ENCODE measurements around the gene LYSET. TPM values are rescaled to one million over a fixed set of nuclear protein-coding genes. Genes with fewer than 3 reads are reported as not detected.

The LYSET gene
- total RNA-seq, 6 experiments from 2014 or later = 4.0 to 11.0 (median 7.7) TPM

DNA sequence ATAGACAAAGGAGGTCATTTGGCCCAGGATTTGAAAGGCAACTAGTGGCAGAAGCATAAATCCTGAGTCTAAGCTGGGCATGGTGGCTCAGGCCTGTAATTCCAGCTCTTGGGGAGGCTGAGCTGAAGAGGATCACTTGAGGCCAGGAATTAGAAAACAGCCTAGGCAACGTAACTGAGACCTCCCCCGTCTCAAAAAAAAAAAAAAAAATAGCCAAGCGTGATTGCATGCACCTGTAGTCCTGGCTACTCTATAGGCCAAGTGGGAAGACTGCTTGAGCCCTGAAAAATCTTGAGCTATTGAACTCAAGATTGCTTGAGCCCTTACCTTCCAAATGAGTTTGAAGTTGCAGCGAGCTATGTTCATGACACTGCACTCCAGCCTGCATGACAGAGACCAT lies 13.9 kb downstream of the LYSET start:
- no peaks in the 10 kb centered on the region for H3K9me3 ChIP-seq
- no peaks in the 10 kb centered on the region for H3K36me3 ChIP-seq
- DNase-seq = no peak
- intact Hi-C loops (cut with DNase I) = no loop called here
- 70% methylated on average over 3 of the region's 4 CpGs for WGBS (ENCODE audit: insufficient coverage, low coverage, low lambda C conversion rate, missing lambda C conversion rate)
- no peaks in the 10 kb centered on the region for H3K27me3 ChIP-seq
- no peaks in the 10 kb centered on the region for H3K4me1 ChIP-seq
- ATAC-seq = no peak
- TF ChIP-seq POLR2A (IDR thresholded peaks at IDR 0.05) = no peak
- TF ChIP-seq, protein P1, sequence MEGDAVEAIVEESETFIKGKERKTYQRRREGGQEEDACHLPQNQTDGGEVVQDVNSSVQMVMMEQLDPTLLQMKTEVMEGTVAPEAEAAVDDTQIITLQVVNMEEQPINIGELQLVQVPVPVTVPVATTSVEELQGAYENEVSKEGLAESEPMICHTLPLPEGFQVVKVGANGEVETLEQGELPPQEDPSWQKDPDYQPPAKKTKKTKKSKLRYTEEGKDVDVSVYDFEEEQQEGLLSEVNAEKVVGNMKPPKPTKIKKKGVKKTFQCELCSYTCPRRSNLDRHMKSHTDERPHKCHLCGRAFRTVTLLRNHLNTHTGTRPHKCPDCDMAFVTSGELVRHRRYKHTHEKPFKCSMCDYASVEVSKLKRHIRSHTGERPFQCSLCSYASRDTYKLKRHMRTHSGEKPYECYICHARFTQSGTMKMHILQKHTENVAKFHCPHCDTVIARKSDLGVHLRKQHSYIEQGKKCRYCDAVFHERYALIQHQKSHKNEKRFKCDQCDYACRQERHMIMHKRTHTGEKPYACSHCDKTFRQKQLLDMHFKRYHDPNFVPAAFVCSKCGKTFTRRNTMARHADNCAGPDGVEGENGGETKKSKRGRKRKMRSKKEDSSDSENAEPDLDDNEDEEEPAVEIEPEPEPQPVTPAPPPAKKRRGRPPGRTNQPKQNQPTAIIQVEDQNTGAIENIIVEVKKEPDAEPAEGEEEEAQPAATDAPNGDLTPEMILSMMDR (IDR thresholded peaks at IDR 0.05) = no peak
- H3K4me3 ChIP-seq = no peak overlapping the region
- no peak overlapping the region for H3K27ac ChIP-seq

GRCh38 chr14:93200553-93200952 lies 15.4 kb downstream of the LYSET start:
- DNase-seq (peak in 2 of 3 donors; percentile 42 to 74), ATAC-seq (peak; percentile 59 to 86 (median 75))
- H3K27me3 ChIP-seq = no peaks in the 10 kb centered on the region
- TF ChIP-seq POLR2A (IDR thresholded peaks at IDR 0.05) = no peak
- TF ChIP-seq, protein P1 (IDR thresholded peaks at IDR 0.05) = no peak
- intact Hi-C loops (cut with DNase I) = no loop called here
- H3K4me1 ChIP-seq = no peaks in the 10 kb centered on the region
- 40% methylated on average over 5 of the region's 5 CpGs for WGBS (ENCODE audit: insufficient coverage, low coverage, low lambda C conversion rate, missing lambda C conversion rate)
- H3K27ac ChIP-seq = no peak overlapping the region
- H3K36me3 ChIP-seq = no peaks in the 10 kb centered on the region
- H3K4me3 ChIP-seq = no peak overlapping the region
- no peaks in the 10 kb centered on the region for H3K9me3 ChIP-seq

DNA sequence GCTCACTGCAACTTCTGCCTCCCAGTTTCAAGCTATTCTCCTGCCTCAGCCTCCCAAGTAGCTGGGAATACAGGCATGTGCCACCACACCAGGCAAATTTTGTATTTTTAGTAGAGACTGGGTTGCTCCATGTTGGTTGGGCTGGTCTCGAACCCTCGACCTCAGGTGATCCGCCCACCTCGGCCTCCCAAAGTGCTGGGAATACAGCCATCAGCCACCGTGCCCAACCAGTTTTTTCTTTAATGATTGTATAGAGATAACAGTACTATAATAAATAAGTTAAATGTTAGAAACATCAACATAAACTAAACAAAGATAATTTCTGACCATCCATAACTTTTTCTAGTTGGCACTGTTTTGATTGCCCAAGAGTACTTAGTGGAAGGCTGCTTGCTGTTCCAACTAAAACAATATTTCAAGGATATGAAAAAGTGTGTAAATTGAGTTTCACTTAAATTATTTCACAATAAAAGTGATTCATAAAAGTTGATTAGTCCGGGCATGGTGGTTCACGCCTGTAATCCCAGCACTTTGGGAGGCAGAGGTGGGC lies 16.1 kb downstream of the LYSET start:
- no peak for DNase-seq
- no peak overlapping the region for H3K27ac ChIP-seq
- WGBS (ENCODE audit: insufficient coverage, low coverage, low lambda C conversion rate, missing lambda C conversion rate) = 88% methylated on average over 7 of the region's 7 CpGs
- no peaks in the 10 kb centered on the region for H3K27me3 ChIP-seq
- TF ChIP-seq POLR2A (IDR thresholded peaks at IDR 0.05) = no peak
- TF ChIP-seq, protein P1 (IDR thresholded peaks at IDR 0.05) = no peak
- no peaks in the 10 kb centered on the region for H3K9me3 ChIP-seq
- intact Hi-C loops (cut with DNase I) = no loop called here
- H3K36me3 ChIP-seq = no peaks in the 10 kb centered on the region
- no peak overlapping the region for H3K4me3 ChIP-seq
- H3K4me1 ChIP-seq = peaks cover 0 to 5% (median 0%) of the 10 kb centered on the region in 4 donors
- ATAC-seq = no peak

- H3K36me3 ChIP-seq = peaks cover 0 to 16% (median 2%) of the 10 kb centered on the region in 4 donors
- peaks cover 0 to 18% (median 0%) of the 10 kb centered on the region in 4 donors for H3K4me1 ChIP-seq
- peak within 1 kb of the TSS; percentile 30 to 77 (median 56) for H3K27ac ChIP-seq
- H3K9me3 ChIP-seq = no peaks in the 10 kb centered on the region
- DNase-seq = peak; percentile 94 to 97 (median 96)
- ATAC-seq = peak; percentile 98 to 99 (median 99)
- TF ChIP-seq, protein P1 (IDR thresholded peaks at IDR 0.05) = peak; percentile 38 to 59 (median 47)
- peak; percentile 85 for TF ChIP-seq POLR2A (IDR thresholded peaks at IDR 0.05)
- H3K4me3 ChIP-seq = peak within 1 kb of the TSS; percentile 91 to 99 (median 95)
- H3K27me3 ChIP-seq = no peaks in the 10 kb centered on the region
- 0% methylated on average over 16 of the region's 65 CpGs for WGBS (ENCODE audit: insufficient coverage, low coverage, low lambda C conversion rate, missing lambda C conversion rate)
- intact Hi-C loops (cut with DNase I) = no loop called here
Measured at GRCh38 chr14:93206793-93207467, 21.8 kb downstream of the LYSET start, which contains the start of the genes GON7 and UBR7. GON7 (minus strand) TSS chr14:93207065; CDS start chr14:93207037, 28 bp downstream. UBR7 (plus strand) TSS chr14:93207256; CDS start chr14:93207292, 36 bp downstream.

Data from right lobe of liver (tissue), 6 donors.